ENCODE data around the gene ASNSD1.
"Not testable (repeated sequence)": the region's sequence is repeated elsewhere in the genome, so short reads cannot be mapped to it uniquely, and the experiment has no call there.

Gene ASNSD1

DNA sequence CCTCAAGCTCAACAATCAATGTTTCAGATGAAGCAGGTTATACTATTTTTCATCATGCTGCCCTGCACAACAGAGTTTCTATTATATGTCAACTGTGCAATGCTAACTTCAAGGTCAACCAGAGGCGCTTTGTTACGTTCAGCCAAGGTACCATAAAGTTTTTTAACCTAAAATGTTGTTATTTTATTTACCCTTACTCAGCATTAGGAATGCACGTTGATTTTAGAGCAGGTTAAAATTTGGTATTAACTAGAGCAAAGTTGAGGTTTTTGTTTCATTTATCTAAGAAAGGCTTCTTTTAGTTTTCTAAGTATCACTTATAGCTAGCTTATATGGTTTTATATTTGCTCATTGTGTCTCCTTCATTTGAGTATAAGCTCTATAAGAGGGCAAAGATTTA lies 35.0 kb downstream of the ASNSD1 start:
- no peak for DNase-seq

DNA sequence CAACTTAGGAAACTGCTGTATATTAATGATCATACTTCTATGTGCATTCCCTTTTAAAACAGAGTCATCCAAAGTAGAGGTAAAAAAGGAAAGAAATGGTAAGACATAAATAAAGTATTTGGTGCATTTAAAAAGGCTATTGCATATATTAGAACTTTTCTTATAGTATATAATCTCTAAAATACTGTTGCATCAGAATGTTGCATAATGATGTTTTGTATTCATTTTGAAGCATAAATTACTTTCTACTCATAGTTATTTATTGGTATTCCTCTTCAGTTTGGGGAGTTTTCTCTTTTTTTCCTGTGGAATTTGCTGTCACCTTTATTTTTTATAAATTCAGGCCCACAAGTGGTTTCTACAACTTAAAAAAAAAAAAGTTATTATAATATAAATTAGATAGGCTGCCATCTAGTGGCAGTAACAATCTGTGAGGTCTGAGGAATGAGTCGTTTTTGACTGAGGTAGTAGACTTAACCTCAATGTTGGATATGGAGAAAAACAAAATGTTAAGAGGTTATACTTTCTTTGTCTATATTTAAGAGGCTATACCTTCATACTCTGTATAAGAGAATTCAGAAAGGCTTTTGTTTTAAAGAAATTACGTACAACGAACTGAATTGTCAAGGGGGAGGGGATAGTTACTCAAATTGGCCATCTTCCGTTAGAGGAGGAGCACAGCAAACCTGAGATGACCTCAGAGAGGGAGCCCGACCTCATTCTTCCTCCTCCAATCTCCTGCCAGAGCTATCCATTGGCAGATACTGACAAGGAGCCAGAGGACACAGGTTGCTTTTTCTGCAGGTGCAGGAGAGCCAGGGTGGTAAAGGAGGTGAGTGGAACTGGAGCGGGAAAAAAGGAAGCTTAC lies 37.0 kb downstream of the ASNSD1 start:
- peak in 1 of 2 donors; percentile 39 for DNase-seq

DNA sequence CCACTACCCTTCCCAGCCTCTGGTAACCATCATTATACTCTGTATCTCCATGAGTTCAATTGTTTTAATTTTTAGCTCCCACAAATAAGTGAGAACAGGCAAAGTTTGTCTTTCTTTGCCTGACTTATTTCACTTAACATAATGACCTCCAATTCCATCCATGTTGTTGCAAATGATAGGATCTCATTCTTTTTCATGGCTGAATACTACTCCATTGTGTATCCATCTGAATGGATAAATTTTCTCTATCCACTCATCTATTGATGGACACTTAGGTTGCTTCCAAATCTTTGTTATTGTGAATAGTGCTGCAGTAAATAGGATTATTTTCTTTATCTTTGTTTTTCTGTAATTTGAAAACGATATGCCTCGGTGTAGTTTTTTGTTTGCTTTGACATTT lies 39.4 kb downstream of the ASNSD1 start:
- DNase-seq = no peak

DNA sequence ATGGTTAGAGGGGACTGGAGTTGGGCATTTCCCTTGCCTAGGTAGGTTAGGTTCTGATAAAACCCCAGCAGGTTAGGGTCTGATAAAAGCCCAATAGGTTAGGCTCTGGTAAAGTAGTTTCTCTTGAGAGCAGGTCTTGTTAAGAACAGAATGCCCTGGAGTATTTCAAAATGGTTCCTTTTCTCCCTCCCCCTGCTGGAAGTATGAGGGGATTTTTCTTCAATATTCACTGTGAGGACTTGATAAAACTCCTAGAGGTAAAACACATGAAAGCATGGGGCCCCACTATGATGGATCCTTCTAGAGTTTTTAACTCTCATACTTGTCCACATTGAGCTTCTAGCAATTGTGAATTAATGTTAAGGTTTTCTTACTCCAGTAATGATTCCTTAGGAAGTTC lies 40.8 kb downstream of the ASNSD1 start:
- no peak for DNase-seq

DNA sequence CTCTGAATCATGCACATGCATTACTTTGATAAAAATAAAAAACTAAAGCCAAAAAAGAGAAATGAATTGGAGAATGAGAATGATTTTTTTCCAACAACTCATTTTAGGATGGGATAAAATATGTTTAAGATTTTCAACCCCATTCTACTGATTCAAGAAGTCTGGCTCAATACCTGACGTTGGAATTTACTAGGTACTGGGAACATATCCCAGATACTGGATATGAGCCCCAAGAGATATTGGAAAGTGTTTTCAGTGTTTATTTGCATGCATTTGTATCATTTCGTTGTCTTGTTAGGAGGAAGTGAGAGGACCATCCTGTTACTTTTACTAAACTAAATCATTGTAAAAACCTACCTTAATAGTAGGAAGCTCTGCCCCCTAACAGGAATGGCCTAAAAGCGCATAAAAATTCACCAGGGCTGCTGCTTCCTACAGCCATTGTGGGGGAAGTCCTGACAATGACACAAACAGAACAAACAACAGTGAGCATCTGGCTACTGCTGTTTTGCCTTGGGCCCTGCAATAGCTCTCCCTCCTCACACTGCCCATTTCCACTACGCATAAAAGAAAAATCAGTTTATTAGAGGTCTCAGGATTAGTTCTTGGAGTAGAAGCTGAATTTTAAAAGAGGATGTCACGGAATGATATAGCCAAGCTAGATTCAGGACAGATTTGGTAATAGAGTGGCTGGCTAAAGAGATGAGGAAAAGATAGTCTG lies 48.4 kb downstream of the ASNSD1 start:
- no peak for DNase-seq

DNA sequence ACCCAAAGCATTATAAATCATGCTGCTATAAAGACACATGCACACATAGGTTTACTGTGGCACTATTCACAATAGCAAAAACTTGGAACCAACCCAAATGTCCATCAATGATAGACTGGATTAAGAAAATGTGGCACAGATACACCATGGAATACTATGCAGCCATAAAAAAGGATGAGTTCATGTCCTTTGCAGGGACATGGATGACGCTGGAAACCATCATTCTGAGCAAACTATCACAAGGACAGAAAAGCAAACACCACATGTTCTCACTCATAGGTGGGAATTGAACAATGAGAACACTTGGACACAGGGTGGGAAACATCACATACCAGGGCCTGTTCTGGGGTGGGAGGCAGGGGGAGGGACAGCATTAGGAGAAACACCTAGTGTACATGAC lies 56.3 kb downstream of the ASNSD1 start:
- DNase-seq = not testable (repeated sequence)

DNA sequence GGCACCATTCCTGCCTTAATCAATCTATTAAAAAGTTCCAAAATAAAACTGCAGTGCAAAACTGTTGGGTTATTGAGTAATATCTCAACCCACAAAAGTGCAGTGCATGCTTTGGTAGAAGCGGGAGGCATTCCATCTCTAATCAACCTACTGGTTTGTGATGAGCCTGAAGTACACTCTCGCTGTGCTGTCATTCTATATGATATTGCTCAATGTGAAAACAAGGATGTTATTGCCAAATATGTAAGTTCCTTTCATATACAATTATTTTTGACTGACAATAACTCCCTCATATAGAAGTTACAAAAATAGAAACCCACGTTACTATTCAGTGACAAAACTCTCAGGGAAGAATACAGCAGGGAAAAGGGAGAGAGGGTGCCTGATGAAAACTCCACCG lies 58.3 kb downstream of the ASNSD1 start:
- no peak for DNase-seq
